GM19455 (cell line): ENCODE data around the gene SUFU.

Experiments used
- ATAC-seq: cut with Tn5 transposase; IDR thresholded peaks from one replicate; pipeline ENCODE4 v1.9.1; 2021; ENCODE audit not compliant: unreplicated experiment

SUFU gene

DNA sequence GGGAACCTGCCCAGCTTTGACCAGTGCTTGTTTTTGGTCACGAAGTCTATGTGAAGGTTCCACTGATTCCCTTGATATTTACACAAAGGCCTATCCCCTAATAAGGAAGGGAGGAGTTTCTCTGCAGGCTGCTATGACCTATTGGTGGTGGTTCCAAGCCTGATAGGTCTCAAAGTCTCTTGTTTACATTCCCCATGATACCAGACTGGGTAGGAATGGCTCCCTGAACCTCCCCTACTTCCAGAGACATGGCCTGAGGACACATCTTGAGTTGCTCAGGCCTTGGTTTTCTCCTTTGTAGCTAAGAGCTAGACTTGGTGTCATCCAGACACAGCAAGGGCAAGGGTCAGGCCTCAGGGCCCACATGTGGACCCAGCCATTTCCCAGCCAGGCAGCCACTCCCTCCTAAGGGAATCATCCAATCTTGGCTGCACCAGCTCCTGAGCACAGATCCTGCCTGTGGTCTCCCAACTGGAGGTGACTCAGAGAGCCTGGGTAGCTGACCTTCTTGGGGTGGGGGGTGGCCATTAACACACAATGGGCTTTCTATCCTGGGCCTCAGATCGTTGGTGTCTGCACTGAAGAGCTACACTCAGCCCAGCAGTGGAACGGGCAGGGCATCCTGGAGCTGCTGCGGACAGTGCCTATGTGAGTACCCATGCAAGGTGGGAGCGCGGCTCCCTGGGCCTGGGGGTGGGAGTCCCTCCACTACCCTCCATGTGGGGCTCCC is 89.5 kb downstream of the SUFU start:
- no peak for ATAC-seq

DNA sequence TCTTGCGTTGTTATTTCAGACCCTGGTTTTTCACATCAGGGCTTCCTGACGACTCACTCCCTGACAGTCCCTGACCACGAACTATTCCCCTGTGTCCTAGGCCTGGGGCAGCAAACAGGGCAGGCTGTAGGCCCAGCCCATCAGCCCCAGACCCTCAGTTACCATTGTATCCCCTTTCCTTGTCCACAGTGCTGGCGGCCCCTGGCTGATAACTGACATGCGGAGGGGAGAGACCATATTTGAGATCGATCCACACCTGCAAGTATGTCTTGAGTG is 90.0 kb downstream of the SUFU start:
- ATAC-seq, result no peak

GRCh38 chr10:102595293-102595692 is 91.5 kb downstream of the SUFU start:
- no peak for ATAC-seq

DNA sequence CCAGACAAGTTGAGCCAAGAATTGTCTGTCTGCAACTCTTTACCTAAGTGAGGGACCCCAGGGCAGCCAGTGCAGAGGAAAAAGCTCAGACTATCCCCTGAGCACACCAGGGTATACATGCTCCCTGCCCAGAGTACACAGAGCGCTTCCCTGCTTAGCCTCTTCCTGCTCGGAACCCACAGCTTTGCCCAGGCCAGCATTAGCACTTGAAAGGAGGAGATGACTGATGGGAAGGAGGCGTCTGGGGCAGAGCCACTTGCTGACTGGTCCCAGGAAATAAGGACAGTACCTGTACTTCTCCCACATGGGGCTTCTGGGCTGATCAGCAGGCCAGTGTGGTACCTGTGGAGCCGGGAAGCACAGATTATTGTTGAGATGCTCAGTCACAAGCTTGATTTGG is 92.1 kb downstream of the SUFU start:
- ATAC-seq, result no peak

GRCh38 chr10:102596506-102596971 is 92.8 kb downstream of the SUFU start:
- no peak for ATAC-seq

- ATAC-seq, result no peak
Observed at GRCh38 chr10:102597131-102597991, 93.6 kb downstream of the SUFU start.

DNA sequence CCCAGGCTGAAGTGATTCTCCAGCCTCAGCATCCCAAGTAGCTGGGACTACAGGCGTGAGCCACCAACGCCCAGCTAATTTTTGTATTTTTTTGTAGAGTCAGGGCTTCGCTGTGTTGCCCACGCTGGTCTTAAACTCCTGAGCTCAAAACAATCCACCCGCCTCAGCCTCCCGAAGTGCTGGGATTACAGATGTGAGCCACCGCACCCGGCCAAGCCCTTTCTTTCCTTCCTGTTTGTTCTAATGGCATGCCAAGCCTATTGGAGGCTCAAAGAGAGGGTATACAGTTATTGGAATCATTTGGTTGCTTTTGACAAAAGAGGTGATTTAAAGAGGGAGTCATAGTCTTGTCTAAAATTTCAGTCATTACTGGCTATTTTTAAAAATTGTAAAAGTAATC is 94.5 kb downstream of the SUFU start:
- no peak for ATAC-seq

GRCh38 chr10:102599565-102600327 is 96.0 kb downstream of the SUFU start:
- no peak for ATAC-seq

GRCh38 chr10:102600816-102601215 is 97.0 kb downstream of the SUFU start:
- ATAC-seq, result no peak

DNA sequence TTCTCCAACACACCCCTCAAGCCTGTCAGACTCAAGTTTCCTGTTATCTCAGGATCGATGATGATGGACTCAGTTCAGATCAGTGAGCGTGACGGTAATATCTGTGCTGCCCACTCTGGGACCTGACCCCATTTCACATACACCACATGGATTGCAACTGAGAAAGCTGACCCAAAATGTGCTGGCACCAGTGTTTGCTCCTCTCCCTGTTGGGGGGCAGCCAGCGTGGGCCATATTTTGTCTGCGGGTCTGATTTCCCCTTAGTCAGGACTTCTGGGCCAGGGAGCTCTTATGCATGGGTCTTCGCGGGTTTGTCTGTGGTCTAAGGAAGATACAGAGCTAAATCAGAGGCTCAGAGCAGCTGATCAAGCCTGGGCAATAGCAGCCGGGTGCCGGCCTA is 97.9 kb downstream of the SUFU start:
- no peak for ATAC-seq

DNA sequence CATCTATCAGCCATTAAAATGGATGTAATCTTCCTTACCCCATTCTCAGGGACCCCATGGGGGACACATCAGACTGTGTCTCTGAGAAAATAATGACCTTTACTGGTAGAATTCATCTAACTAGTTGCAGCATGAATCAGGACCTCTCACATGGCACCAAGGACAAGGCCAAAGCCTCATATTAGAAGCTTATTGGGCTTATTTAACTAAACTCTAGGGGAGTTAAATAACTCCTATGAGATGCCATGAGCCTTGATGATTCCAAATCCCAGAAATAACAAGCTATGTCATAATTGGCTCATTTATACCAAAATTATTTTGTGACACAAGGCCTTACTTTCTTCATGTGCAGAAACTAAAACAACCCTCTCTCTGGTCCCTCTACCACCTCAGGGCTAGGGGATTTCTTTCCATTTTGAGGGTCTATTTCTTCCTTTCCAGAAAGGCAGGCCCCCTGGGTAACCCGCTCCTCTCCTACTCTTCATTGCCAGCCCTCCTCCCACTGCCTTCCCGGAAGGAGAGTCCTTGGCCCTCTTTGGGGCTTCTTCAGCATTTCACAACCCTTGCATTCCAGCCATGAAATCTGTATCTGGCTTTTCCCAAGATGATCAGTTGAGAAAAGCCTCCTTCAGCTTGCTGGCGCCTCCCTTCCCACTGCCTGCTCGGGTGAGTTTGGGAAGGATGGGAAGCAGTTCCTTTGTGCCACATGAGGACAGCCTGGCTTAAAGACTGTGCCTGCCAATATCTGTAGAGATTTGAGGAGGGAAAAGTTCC is 98.7 kb downstream of the SUFU start:
- no peak for ATAC-seq

DNA sequence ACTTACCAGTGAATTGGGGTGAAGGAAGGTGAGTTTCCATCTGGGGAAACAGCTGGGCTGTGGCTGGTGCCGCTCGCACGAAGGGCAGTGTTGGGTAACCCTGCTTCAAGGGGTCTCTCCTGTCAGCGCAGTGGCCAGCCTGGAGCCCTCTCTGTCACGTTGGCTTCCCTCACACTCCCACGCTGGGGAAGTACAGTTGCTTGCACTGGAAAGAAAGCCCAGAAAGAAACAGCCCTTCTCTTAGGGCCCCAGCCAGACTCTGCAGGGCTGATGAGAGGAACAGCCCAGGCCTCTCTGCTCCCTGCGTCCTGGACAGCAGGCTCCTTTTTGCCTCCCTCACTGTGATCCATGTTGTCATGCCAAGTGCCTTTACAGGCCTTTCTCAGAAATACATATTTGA is 100.2 kb downstream of the SUFU start:
- ATAC-seq, result no peak

DNA sequence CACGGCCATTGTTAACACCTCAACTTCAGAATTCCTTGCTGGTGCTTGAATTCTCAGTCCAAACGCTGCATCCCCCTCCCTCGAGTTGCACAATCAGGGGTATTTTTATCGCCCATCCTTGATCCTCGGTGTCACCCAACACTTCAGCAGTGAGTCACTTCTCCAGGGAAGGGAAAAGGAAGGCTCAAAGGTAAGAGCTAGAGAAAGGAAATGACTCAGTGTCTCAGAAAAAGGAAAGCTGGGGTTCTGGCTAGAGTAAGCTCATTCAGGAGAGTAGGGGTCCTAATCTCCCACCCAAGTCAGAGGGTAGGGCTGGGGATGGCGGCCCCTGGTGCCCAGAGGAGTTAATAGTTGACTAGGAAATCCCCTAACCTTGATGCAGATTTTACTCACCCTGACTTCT is 100.7 kb downstream of the SUFU start:
- ATAC-seq, result no peak

GRCh38 chr10:102605712-102606111 is 101.9 kb downstream of the SUFU start:
- no peak for ATAC-seq

DNA sequence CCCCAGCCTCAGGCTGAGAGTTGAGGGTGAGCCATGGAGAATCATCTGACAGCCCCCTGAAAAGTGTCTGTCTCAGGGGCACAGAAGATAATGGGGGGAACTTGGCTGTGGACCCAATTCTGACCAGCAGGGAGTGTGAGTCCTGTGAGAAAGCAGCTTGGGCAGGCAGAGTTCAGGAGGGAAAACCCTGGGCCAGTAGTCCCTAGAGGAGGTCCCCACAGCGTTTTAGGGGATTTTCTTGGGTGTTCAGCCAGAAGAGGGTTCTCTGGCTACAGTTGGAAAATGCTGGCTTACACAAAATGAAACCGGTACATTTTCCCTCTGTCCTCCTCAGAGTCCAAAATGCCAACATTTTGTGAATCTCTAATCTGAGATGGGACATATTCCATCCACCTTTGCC is 104.7 kb downstream of the SUFU start:
- no peak for ATAC-seq

DNA sequence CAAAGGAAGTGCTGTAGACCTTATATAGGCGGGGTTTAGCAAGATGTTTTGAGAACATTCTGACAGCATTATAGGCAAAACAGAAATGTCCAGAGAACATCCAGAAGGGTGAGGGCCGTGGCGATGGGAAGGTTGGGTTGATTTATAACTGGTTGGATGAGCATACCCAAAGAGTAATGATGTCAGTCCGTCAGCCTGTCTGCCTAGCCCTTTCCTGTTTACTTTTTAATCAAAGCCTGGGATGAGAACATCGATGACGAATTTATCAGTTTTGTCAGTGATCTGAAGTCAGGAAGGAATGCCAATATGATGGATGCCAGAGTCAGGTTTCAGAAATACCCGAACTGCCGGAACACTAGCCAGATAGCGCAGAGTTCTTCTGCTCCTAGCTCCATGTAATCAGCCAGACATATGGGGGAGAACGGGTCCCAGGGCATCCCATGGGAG is 106.7 kb downstream of the SUFU start:
- no peak for ATAC-seq

DNA sequence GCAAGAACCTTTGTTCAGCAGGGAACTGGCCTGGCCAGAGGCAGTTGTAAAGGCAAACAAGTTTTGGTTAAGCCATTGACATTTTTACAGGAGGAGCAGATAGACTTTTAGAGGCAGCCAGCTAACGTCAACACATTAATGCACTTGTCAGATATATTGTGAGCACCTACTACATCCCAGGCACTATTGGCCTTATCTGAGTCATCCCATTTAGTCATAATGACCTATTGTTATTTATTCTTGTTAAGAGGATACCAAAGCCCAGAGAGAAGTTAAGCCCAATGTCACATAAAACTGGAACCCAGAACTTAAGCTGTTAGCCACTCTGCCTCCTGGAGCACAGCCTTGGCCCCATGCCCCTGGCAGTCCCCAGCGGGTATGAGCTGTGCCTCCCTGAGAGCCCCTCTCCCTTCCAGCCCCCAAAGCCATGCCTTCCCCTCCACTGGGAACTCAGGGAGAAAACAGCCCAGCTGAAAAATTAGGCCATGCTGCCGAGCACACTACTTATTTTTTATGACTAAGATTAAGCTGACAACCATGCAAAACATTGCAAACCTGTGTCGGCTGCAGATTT is 107.8 kb downstream of the SUFU start:
- ATAC-seq, result no peak

GRCh38 chr10:102612964-102613275 is 109.1 kb downstream of the SUFU start:
- no peak for ATAC-seq

DNA sequence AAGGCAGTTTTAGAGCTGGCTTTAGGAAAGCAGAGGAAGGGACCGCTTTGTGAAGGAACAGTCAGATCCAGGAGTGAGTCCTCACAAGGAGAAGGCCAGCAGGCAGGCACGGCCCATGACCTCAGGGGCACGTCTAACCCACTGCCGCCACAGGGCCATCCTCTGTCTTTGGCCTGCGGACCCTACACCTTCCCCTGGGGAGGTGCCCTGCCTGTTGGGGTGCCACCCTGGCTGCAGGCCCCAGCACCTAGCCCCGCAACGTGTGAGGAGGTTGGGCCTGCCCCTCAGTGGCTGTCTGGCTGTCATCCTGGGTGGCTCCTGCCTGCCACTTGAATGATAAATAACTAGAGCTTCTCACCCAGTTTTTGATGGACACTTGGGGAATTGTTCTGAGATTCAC is 109.5 kb downstream of the SUFU start:
- no peak for ATAC-seq

DNA sequence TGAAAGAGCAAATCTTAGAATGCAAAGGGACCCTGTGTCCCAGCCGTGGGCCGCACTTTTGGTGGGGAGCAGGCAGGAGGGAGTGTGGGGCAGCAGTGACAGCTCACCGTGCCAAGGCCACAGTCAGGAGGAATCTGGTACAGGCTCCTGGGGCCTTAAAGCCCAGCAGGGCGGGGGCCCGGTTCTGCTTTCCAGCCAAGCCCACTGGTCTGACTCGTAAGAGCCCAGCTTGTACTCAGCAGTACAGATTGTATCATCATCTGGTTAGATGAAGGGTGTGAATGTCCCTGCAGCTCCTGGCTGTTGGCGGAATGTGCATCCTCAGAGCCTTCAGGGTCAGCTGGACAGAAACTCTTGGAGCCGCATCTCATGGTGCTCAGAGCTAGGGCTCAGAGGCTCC is 110.0 kb downstream of the SUFU start:
- ATAC-seq, result no peak

DNA sequence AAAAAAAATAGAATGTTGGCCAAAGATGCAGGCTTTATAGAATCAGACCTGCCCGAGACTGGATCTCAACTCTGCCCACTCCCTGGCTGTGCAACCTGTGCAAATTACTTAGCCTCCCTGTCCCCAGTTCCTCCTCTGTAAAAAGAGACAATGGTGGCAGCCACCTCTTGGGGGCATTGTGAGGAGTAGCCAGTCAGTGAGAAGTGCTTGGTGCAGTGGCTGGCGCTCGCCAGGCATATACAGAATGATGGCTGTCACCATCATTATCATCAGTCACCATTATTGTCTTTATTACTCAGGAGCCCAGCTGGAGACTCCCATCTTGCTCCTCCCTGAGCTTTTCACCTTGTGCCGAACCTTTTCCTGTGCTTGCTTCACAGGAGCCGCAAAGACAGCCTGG is 111.1 kb downstream of the SUFU start:
- ATAC-seq, result no peak
